ENCODE data around the gene SMARCA4.

DNA sequence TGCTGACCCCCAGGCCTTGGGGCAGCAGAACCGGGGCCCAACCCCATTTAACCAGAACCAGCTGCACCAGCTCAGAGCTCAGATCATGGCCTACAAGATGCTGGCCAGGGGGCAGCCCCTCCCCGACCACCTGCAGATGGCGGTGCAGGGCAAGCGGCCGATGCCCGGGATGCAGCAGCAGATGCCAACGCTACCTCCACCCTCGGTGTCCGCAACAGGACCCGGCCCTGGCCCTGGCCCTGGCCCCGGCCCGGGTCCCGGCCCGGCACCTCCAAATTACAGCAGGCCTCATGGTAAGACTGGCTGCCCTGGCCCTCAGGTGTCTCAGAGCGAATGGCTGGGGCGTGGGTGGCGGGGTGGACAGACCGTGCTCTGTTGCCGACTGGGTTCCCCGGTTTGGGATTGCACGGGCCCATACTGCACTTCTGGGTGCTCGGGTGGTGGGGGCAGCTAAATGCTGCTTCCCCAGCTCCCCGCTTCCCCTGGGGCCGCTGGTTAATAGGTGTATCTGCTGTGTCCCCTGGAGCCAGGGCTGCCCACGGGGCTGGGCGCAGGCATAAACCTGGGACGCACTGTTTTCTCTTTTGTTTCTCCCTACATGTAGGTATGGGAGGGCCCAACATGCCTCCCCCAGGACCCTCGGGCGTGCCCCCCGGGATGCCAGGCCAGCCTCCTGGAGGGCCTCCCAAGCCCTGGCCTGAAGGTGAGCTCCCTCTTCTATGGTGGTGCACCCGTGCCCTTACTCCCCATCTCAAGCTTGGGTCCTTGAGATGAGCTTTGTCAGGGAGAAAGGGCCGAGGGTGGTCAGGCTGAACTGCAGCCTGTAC, 25.7 kb downstream of the SMARCA4 start:
- TF ChIP-seq EZH2 (IDR thresholded peaks at IDR 0.05; ENCODE audit: borderline replicate concordance, low read length): no peak
- TF ChIP-seq, protein P1, sequence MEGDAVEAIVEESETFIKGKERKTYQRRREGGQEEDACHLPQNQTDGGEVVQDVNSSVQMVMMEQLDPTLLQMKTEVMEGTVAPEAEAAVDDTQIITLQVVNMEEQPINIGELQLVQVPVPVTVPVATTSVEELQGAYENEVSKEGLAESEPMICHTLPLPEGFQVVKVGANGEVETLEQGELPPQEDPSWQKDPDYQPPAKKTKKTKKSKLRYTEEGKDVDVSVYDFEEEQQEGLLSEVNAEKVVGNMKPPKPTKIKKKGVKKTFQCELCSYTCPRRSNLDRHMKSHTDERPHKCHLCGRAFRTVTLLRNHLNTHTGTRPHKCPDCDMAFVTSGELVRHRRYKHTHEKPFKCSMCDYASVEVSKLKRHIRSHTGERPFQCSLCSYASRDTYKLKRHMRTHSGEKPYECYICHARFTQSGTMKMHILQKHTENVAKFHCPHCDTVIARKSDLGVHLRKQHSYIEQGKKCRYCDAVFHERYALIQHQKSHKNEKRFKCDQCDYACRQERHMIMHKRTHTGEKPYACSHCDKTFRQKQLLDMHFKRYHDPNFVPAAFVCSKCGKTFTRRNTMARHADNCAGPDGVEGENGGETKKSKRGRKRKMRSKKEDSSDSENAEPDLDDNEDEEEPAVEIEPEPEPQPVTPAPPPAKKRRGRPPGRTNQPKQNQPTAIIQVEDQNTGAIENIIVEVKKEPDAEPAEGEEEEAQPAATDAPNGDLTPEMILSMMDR (IDR thresholded peaks at IDR 0.05; ENCODE audit: low read length): no peak

Measured in OCI-LY1 (cell line).